Smooth muscle cell (in vitro differentiated cells): ENCODE data around the gene SAMD4A. TPM values are rescaled to one million over a fixed set of nuclear protein-coding genes. Genes with fewer than 3 reads are reported as not detected.
"Not testable (repeated sequence)": the region's sequence is repeated elsewhere in the genome, so short reads cannot be mapped to it uniquely, and the experiment has no call there.

Experiments used
- DNase-seq: peaks from one replicate; lab custom pipeline; 2025; ENCODE audit not compliant: unreplicated experiment; lab: John Stamatoyannopoulos, UW
- H2AFZ ChIP-seq: fragments of 200-600 bp; sonication (generic); 2 replicates; pipeline ENCODE4 v1.6.0; 2016; ENCODE audit warnings: antibody characterized with exemption, low read depth, mild to moderate bottlenecking
- H3F3A ChIP-seq: fragments of 200-600 bp; sonication (generic); 2 replicates; pipeline ENCODE4 v1.6.0; 2017; ENCODE audit warnings: antibody characterized with exemption, low read depth
- H3K27ac ChIP-seq: fragments of 200-600 bp; sonication (generic); 2 replicates; pipeline ENCODE4 v1.5.1; 2016; ENCODE audit warnings: low read depth, mild to moderate bottlenecking
- H3K27me3 ChIP-seq: fragments of 200-600 bp; sonication (generic); 2 replicates; pipeline ENCODE4 v1.6.1; 2016; ENCODE audit warnings: low read depth, mild to moderate bottlenecking
- H3K36me3 ChIP-seq: fragments of 200-600 bp; sonication (generic); 2 replicates; pipeline ENCODE4 v1.5.1; 2016; ENCODE audit warnings: low read depth
- H3K4me1 ChIP-seq: fragments of 200-600 bp; sonication (generic); 2 replicates; pipeline ENCODE4 v1.5.1; 2016; ENCODE audit warnings: low read depth
- H3K4me2 ChIP-seq: fragments of 200-600 bp; sonication (generic); 2 replicates; pipeline ENCODE4 v1.6.0; 2016; ENCODE audit warnings: mild to moderate bottlenecking
- H3K4me3 ChIP-seq: fragments of 200-600 bp; sonication (generic); 2 replicates; pipeline ENCODE4 v1.5.1; 2016; ENCODE audit warnings: mild to moderate bottlenecking
- H3K79me2 ChIP-seq: fragments of 200-600 bp; sonication (generic); 2 replicates; pipeline ENCODE4 v1.6.0; 2016; ENCODE audit warnings: low read depth, mild to moderate bottlenecking
- H3K9ac ChIP-seq: fragments of 200-600 bp; sonication (generic); 2 replicates; pipeline ENCODE4 v1.6.0; 2016; ENCODE audit warnings: low read depth
- H3K9me3 ChIP-seq: fragments of 200-600 bp; sonication (generic); replicated peaks from 2 replicates; pipeline ENCODE4 v1.5.1; 2016; ENCODE audit warnings: low read depth
- H4K20me1 ChIP-seq: fragments of 200-600 bp; sonication (generic); 2 replicates; pipeline ENCODE4 v1.6.0; 2016; ENCODE audit warnings: low read depth
- WGBS: methylation state at CpG from one replicate; pipeline ENCODE4 v1.1.7; 2016; ENCODE audit warnings: low lambda C conversion rate; 5-methylcytosine and 5-hydroxymethylcytosine counted together
- polyA plus RNA-seq: library from polyadenylated mRNA; unstranded; fragments of >200 nt; fragmentation: Nextera tagmentation; extraction: Ambion mirVana; gene quantifications from 2 replicates; pipeline ENCODE4 v1.2.1, GENCODE V29; 2016
- total RNA-seq: library from RNA; depleted of rRNA; stranded (reverse); fragments of >200 nt; gene quantifications from 2 replicates; pipeline ENCODE4 v1.2.3, GENCODE V29; 2014
- TF ChIP-seq, protein P1 (sequence below): fragments of 200-600 bp; sonication (generic); IDR thresholded peaks from 2 replicates; pipeline ENCODE4 v1.5.1; 2017; ENCODE audit warnings: borderline replicate concordance, mild to moderate bottlenecking, antibody characterized with exemption; ENCODE audit not compliant: insufficient read depth, poor library complexity, severe bottlenecking

Gene SAMD4A
- total and polyA plus RNA-seq, 2 experiments from 2014 or later: 9.2 to 36.7 TPM

DNA sequence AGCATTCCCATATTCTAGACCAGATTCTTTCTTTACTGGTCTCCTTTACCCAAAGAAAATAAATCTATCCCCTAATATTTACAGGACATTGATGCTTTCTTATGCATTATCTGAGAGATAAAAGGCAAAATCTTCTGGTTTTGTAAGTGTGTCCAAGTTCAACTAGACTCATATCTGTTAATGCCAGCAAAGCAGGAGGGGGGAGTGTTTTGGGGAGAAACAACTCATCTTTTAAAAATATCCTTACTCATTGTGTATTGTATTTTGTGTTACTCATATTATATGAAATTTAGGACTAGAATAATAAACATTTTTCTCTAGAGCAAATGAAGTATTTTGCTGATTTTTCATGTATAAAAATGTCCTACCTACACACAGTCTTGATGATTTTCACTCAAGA, 54.8 kb downstream of the SAMD4A start:
- no peak for DNase-seq
- Histone ChIP-seq H3K27ac (peak overlapping the region; percentile 80), H4K20me1 (no peaks in the 10 kb centered on the region), H3K4me1 (peaks cover 20% of the 10 kb centered on the region), H3F3A (peaks cover 34% of the 10 kb centered on the region), H3K9me3 (no peaks in the 10 kb centered on the region), H3K36me3 (no peaks in the 10 kb centered on the region), H3K79me2 (peaks cover 86% of the 10 kb centered on the region), H3K4me3 (no peak overlapping the region), H2AFZ (no peak overlapping the region), H3K9ac (no peak overlapping the region), H3K27me3 (no peaks in the 10 kb centered on the region), H3K4me2 (peak overlapping the region; percentile 33)
- TF ChIP-seq, protein P1, sequence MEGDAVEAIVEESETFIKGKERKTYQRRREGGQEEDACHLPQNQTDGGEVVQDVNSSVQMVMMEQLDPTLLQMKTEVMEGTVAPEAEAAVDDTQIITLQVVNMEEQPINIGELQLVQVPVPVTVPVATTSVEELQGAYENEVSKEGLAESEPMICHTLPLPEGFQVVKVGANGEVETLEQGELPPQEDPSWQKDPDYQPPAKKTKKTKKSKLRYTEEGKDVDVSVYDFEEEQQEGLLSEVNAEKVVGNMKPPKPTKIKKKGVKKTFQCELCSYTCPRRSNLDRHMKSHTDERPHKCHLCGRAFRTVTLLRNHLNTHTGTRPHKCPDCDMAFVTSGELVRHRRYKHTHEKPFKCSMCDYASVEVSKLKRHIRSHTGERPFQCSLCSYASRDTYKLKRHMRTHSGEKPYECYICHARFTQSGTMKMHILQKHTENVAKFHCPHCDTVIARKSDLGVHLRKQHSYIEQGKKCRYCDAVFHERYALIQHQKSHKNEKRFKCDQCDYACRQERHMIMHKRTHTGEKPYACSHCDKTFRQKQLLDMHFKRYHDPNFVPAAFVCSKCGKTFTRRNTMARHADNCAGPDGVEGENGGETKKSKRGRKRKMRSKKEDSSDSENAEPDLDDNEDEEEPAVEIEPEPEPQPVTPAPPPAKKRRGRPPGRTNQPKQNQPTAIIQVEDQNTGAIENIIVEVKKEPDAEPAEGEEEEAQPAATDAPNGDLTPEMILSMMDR: no peak

DNA sequence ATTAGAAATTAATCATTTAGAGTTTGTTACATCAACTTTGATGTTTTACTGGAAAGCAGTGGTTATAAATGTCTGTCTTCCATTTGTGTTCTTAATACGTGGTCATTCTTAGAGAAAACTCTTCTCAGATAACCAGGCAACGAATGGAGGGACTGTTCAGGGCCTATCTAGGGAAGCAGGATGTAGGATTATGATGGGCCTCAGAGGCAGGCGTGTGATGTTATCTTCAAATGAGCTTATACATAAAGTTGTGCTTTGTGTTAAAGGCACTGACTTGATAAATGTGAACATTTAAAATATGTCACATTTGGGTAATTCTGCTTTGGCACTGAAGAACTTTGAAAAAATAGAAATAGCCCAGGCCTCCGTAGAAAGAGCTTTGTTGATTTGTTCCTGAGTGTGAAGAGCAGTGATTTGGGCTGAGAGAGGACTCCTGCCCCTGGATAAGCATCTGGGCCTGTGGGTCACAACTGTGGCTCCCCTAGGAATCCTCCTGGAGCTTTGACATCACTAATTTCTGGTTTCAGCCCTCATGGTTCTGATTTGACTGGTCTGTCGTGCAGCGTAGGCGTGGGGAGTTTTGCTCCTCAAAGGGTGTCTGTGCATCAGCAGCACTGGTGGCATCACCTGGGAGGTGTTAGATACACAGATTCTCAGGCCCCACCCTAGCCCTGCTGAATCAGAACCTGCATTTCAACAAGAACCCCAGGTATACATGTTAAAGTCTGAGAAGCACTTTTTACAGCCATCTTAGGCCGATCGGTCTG, 55.4 kb downstream of the SAMD4A start:
- Histone ChIP-seq H3K4me1 (peaks cover 27% of the 10 kb centered on the region), H3K27me3 (no peaks in the 10 kb centered on the region), H3K4me3 (no peak overlapping the region), H3F3A (peaks cover 40% of the 10 kb centered on the region), H2AFZ (no peak overlapping the region), H3K4me2 (peak overlapping the region; percentile 33), H4K20me1 (no peaks in the 10 kb centered on the region), H3K27ac (peak overlapping the region; percentile 80), H3K36me3 (no peaks in the 10 kb centered on the region), H3K9ac (no peak overlapping the region), H3K9me3 (no peaks in the 10 kb centered on the region), H3K79me2 (peaks cover 85% of the 10 kb centered on the region)
- 53% methylated on average over 9 of the region's 9 CpGs for WGBS
- TF ChIP-seq, protein P1: no peak
- no peak for DNase-seq

DNA sequence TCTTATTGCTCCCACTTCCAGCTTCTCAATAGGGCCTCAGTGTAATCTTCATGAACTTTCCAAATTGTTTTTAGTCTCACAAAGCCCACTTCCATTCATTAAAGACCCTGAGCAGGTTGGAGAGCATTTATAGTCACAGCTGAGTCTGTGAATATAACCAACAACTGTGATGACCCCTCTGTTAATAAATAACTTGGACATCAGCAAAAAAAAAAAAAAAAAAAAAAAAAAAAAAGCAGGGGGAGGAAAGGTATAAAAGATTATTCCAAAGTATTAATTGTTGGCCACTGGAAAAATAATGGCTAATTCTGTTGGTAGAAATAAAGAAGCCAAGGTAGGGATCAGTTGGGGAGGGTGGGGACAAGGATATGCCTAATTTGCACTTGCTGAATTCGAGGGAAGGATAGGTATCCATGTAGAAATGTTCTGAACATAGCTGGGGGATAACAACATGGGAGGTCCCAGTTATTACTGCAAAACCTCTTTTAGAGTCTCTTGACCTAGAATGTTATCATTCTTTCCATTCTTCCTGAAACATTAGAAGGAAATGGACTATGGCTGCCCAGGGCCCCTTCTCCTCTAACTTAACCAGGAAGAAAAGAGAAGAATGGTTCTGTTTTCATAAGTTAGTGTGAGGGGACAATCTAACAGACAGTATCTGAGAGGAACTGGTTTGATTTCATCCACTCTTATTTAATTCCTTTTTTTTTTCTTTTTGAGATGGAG, 56.5 kb downstream of the SAMD4A start:
- no peak overlapping the region for H3K4me2 ChIP-seq
- WGBS: 93% methylated on average over 1 of the region's 1 CpG

DNA sequence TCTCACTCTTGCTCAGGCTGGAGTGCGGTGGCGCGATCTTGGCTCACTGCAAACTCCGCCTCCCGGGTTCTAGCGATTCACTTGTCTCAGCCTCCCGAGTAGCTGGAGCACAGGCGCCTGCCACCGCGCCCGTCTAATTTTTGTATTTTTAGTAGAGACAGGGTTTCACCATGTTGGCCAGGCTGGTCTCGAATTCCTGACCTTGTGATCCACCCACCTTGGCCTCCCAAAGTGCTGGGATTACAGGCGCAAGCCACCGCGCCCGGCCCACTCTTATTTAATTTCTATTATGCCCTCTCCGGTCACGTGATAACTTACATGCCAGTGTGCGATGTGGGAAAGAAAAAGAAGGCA, 57.1 kb downstream of the SAMD4A start:
- not testable (repeated sequence) for H3K4me2 ChIP-seq, H2AFZ ChIP-seq, H4K20me1 ChIP-seq, DNase-seq, H3K4me3 ChIP-seq, H3K27me3 ChIP-seq, H3K9me3 ChIP-seq, H3K36me3 ChIP-seq
- Histone ChIP-seq H3F3A (peaks cover 44% of the 10 kb centered on the region), H3K79me2 (peaks cover 79% of the 10 kb centered on the region), H3K4me1 (peaks cover 35% of the 10 kb centered on the region), H3K27ac (peak overlapping the region; percentile 94), H3K9ac (peak overlapping the region; percentile 73)
- 98% methylated on average over 19 of the region's 19 CpGs for WGBS

More for the DNA sequence above, 56.5 kb downstream of the SAMD4A start:
- Histone ChIP-seq H3K4me3 (no peak overlapping the region), H4K20me1 (no peaks in the 10 kb centered on the region), H3F3A (peaks cover 44% of the 10 kb centered on the region), H3K4me1 (peaks cover 35% of the 10 kb centered on the region), H3K79me2 (peaks cover 79% of the 10 kb centered on the region), H3K9me3 (no peaks in the 10 kb centered on the region), H3K9ac (no peak overlapping the region), H3K36me3 (no peaks in the 10 kb centered on the region), H3K27me3 (no peaks in the 10 kb centered on the region), H2AFZ (no peak overlapping the region), H3K27ac (peak overlapping the region; percentile 94)
- no peak for DNase-seq
- TF ChIP-seq, protein P1: no peak
